Karpas-422 (cell line): Measurements from ENCODE around the gene TMC6. TPM values are rescaled to one million over a fixed set of nuclear protein-coding genes. Genes with fewer than 3 reads are reported as not detected.
"Not testable (repeated sequence)": the region's sequence is repeated elsewhere in the genome, so short reads cannot be mapped to it uniquely, and the experiment has no call there.

Source experiments
- DNase-seq: peaks from one replicate; pipeline ENCODE4 v3.0.0-alpha.2; 2015
- H2AFZ ChIP-seq: fragments of 200-600 bp; sonication (generic); 2 replicates; pipeline ENCODE4 v1.6.1; 2014; ENCODE audit warnings: antibody characterized with exemption, low read length, mixed read lengths
- H3K27ac ChIP-seq: fragments of 200-600 bp; sonication (generic); 2 replicates; pipeline ENCODE4 v1.5.1; 2014; ENCODE audit warnings: mild to moderate bottlenecking, low read length, moderate library complexity
- H3K27me3 ChIP-seq: fragments of 200-600 bp; sonication (generic); 2 replicates; pipeline ENCODE4 v1.6.1; 2014; ENCODE audit warnings: low read length, mixed read lengths
- H3K36me3 ChIP-seq: fragments of 200-600 bp; sonication (generic); 2 replicates; pipeline ENCODE4 v1.6.1; 2014; ENCODE audit warnings: low read length, mixed read lengths; ENCODE audit not compliant: insufficient read depth
- H3K4me1 ChIP-seq: fragments of 200-600 bp; sonication (generic); 2 replicates; pipeline ENCODE4 v1.6.1; 2014; ENCODE audit warnings: mild to moderate bottlenecking, low read length, mixed read lengths
- H3K4me2 ChIP-seq: fragments of 200-600 bp; sonication (generic); 2 replicates; pipeline ENCODE4 v1.6.1; 2014; ENCODE audit warnings: low read length, low read depth, mild to moderate bottlenecking; ENCODE audit not compliant: poor library complexity, severe bottlenecking
- H3K4me3 ChIP-seq: fragments of 200-600 bp; sonication (generic); 2 replicates; pipeline ENCODE4 v1.5.1; 2014; ENCODE audit warnings: mild to moderate bottlenecking, antibody characterized with exemption, low read length, mixed read lengths
- H3K79me2 ChIP-seq: fragments of 200-600 bp; sonication (generic); 2 replicates; pipeline ENCODE4 v1.6.1; 2014; ENCODE audit warnings: mild to moderate bottlenecking, low read length, mixed read lengths
- H3K9ac ChIP-seq: fragments of 200-600 bp; sonication (generic); 2 replicates; pipeline ENCODE4 v1.6.0; 2014; ENCODE audit warnings: low read length
- H3K9me2 ChIP-seq: fragments of 200-600 bp; sonication (generic), shearing (Covaris generic); replicated peaks from 2 replicates; pipeline ENCODE4 v1.6.0; 2014; ENCODE audit warnings: mild to moderate bottlenecking, low read length, moderate library complexity; ENCODE audit not compliant: insufficient read depth
- H3K9me3 ChIP-seq: fragments of 300-700, 200-600 bp; sonication (generic); 2 replicates; pipeline ENCODE4 v1.6.1; 2014; ENCODE audit warnings: low read length, mixed read lengths
- H4K20me1 ChIP-seq: fragments of 200-600 bp; sonication (generic); 2 replicates; pipeline ENCODE4 v1.6.1; 2014; ENCODE audit warnings: mild to moderate bottlenecking, antibody characterized with exemption, low read length, low read depth; ENCODE audit not compliant: insufficient read depth
- total RNA-seq: library from RNA; depleted of rRNA; stranded (reverse); fragments of >200 nt; shearing (Covaris generic); gene quantifications from 2 replicates; pipeline ENCODE4 v1.2.3, GENCODE V29; 2014; ENCODE audit warnings: low replicate concordance

TMC6 gene
- total RNA-seq, 1 experiment from 2014 or later, result 70.7 TPM

GRCh38 chr17:78139861-78140168 lies 11.3 kb upstream of the TMC6 start:
- H3K9ac ChIP-seq, H3K27me3 ChIP-seq, H3K79me2 ChIP-seq, H2AFZ ChIP-seq, DNase-seq, H3K4me2 ChIP-seq, H3K27ac ChIP-seq, H3K4me3 ChIP-seq, H3K9me3 ChIP-seq, H3K9me2 ChIP-seq: not testable (repeated sequence)
- Histone ChIP-seq H3K4me1 (peaks cover 20% of the 10 kb centered on the region), H3K36me3 (peaks cover 20% of the 10 kb centered on the region), H4K20me1 (peaks cover 15% of the 10 kb centered on the region)

GRCh38 chr17:78138204-78139060 lies 9.9 kb upstream of the TMC6 start:
- Histone ChIP-seq H3K79me2 (0 out of 2 replicates have a peak, but pooled peaks cover under 1% of the 10 kb centered on the region), H4K20me1 (peaks cover 15% of the 10 kb centered on the region), H3K9me3 (no peaks in the 10 kb centered on the region), H3K27ac (no peak overlapping the region; the same call in 1 of the 2 replicates), H3K9ac (no peak overlapping the region), H3K4me1 (peaks cover 29% of the 10 kb centered on the region), H3K9me2 (no peaks in the 10 kb centered on the region), H3K4me2 (no peak overlapping the region), H3K4me3 (no peak overlapping the region), H3K36me3 (peaks cover 30% of the 10 kb centered on the region), H2AFZ (no peak overlapping the region), H3K27me3 (no peaks in the 10 kb centered on the region)
- peak; percentile 52 for DNase-seq

DNA sequence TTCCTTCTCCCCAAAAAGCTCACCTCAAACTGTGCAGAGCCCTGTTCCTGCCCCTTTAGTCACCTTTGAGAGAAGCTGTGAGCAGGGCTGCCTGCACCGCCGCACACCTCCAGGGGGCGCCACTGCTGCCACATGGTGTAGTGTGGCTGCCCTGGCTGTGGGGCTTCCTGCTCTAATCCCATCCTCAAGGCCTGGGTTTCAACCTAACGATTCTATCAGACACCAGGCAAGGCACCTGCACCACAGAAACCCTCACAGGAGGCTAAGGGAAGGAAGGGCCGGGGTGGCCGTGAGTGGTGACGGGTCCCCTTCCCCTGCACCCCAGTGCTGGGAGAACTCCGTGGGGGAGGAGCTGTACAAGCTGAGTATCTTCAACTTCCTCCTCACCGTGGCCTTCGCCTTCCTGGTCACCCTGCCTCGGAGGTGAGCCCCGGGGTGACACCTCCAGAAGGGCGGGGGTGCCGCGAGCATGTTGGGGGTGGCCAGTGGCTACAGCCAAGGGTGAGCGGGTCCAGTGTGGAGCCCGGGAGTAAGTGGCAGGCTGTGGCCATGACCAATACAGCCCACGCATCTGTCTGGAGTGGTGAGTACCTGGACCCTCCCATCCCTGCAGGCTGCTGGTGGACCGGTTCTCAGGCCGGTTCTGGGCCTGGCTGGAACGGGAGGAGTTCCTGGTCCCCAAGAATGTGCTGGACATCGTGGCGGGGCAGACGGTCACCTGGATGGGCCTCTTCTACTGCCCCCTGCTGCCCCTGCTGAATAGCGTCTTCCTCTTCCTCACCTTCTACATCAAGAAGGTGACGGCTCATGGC lies 9.0 kb upstream of the TMC6 start:
- DNase-seq, result peak; percentile 84
- H3K4me1 ChIP-seq, result peaks cover 38% of the 10 kb centered on the region
- peaks cover 31% of the 10 kb centered on the region for H3K36me3 ChIP-seq
- H3K27ac ChIP-seq, result peak overlapping the region; percentile 58
- peaks cover 13% of the 10 kb centered on the region for H4K20me1 ChIP-seq
- peak overlapping the region; percentile 24 for H3K9ac ChIP-seq
- peak overlapping the region; percentile 19 for H3K4me2 ChIP-seq
- H3K27me3 ChIP-seq, result no peaks in the 10 kb centered on the region
- no peaks in the 10 kb centered on the region for H3K9me3 ChIP-seq
- no peak overlapping the region for H2AFZ ChIP-seq
- no peaks in the 10 kb centered on the region for H3K9me2 ChIP-seq
- H3K79me2 ChIP-seq, result peaks cover 4% of the 10 kb centered on the region; the same call in 1 of the 2 replicates
- H3K4me3 ChIP-seq, result no peak overlapping the region

DNA sequence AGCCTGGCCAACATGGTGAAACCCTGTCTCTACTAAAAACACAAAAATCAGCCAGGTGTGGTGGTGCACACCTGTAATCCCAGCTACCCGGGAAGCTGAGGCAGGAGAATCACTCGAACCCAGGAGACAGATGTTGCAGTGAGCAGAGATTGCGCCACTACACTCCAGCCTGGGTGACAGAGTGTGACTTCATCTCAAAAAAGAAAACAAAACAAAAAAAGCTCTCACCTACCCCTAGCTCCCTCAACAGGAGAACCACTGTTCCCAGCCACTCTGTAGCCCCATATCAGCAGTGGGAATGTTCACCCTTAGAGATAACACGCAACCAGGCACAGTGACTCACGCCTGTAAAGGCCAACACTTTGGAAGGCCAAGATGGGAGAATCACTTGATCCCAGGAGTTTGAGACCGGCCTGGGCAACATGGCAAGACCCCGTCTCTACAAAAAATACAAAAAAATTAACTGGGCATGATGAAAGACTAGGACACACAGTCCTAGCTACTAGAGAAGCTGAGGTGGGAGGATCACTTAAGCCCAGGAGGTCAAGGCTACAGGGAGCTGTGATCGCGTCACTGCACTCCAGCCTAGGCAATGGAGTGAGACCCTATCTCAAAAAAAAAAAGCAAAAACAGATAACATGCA lies 7.4 kb upstream of the TMC6 start:
- Histone ChIP-seq H3K27me3 (no peaks in the 10 kb centered on the region), H4K20me1 (no peaks in the 10 kb centered on the region), H3K4me1 (peaks cover 46% of the 10 kb centered on the region), H3K9me3 (no peaks in the 10 kb centered on the region), H3K27ac (no peak overlapping the region), H3K36me3 (peaks cover 22% of the 10 kb centered on the region), H3K4me3 (no peak overlapping the region), H3K9me2 (no peaks in the 10 kb centered on the region), H2AFZ (no peak overlapping the region), H3K9ac (no peak overlapping the region), H3K79me2 (peaks cover 16% of the 10 kb centered on the region), H3K4me2 (no peak overlapping the region)
- no peak for DNase-seq

GRCh38 chr17:78134899-78135385 lies 6.4 kb upstream of the TMC6 start:
- no peak overlapping the region for H3K4me3 ChIP-seq
- H4K20me1 ChIP-seq, result no peaks in the 10 kb centered on the region
- no peak overlapping the region for H3K4me2 ChIP-seq

GRCh38 chr17:78133971-78134898 lies 5.7 kb upstream of the TMC6 start:
- Histone ChIP-seq H3K79me2 (peaks cover 19% of the 10 kb centered on the region), H2AFZ (no peak overlapping the region), H4K20me1 (no peaks in the 10 kb centered on the region), H3K27me3 (no peaks in the 10 kb centered on the region), H3K9ac (peak overlapping the region; percentile 95; the same call in 1 of the 2 replicates), H3K4me3 (peak overlapping the region; percentile 88; the same call in 1 of the 2 replicates), H3K4me2 (peak overlapping the region; percentile 98), H3K4me1 (peaks cover 63% of the 10 kb centered on the region), H3K9me2 (no peaks in the 10 kb centered on the region), H3K27ac (peak overlapping the region; percentile 94), H3K9me3 (no peaks in the 10 kb centered on the region), H3K36me3 (peaks cover 22% of the 10 kb centered on the region)
- DNase-seq, result peak; percentile 87

More at GRCh38 chr17:78134899-78135385, 6.4 kb upstream of the TMC6 start:
- no peaks in the 10 kb centered on the region for H3K27me3 ChIP-seq
- H3K27ac ChIP-seq, result no peak overlapping the region
- no peak overlapping the region for H3K9ac ChIP-seq
- H3K36me3 ChIP-seq, result peaks cover 22% of the 10 kb centered on the region
- no peak for DNase-seq
- no peak overlapping the region for H2AFZ ChIP-seq
- no peaks in the 10 kb centered on the region for H3K9me2 ChIP-seq
- peaks cover 56% of the 10 kb centered on the region for H3K4me1 ChIP-seq
- no peaks in the 10 kb centered on the region for H3K9me3 ChIP-seq
- peaks cover 19% of the 10 kb centered on the region for H3K79me2 ChIP-seq

DNA sequence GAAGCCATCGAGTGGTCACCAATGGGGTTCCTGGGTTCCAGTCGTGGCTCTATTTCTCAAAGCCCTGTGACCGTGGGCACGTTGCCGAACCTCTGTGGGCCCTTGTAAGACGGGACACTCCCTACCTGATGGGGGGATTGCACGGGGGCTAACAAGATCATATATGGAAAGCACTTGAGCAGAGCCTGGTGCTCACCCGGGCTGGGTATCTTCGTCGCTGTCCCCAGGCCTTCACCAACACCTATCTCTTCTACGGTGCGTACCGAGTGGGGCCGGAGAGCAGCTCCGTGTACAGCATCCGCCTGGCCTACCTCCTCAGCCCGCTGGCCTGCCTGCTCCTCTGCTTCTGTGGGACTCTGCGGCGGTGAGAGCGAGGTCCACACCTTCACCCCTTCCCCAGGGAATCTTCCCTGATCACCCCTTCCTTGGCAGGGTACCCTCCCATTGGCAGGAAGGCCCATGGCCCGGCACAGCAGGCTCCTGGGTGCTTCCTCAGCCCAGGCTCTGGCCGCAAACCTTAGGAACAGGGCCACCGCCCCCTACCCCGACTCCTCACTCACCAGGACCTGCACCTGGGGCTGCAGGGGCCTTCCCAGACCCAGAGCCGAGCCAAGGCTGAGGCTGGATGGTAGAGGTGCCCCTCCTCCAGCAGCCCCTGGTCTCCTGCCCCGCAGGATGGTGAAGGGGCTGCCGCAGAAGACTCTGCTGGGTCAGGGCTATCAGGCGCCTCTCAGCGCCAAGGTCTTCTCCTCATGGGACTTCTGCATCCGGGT lies 4.8 kb upstream of the TMC6 start:
- no peaks in the 10 kb centered on the region for H3K9me2 ChIP-seq
- peaks cover 22% of the 10 kb centered on the region for H3K36me3 ChIP-seq
- H3K79me2 ChIP-seq, result peaks cover 19% of the 10 kb centered on the region
- H3K27ac ChIP-seq, result peak overlapping the region; percentile 94
- DNase-seq, result no peak
- H3K4me2 ChIP-seq, result peak overlapping the region; percentile 98
- H3K9ac ChIP-seq, result peak overlapping the region; percentile 95
- H3K4me1 ChIP-seq, result peaks cover 69% of the 10 kb centered on the region
- no peak overlapping the region for H2AFZ ChIP-seq
- H3K27me3 ChIP-seq, result no peaks in the 10 kb centered on the region
- no peaks in the 10 kb centered on the region for H3K9me3 ChIP-seq
- H4K20me1 ChIP-seq, result no peaks in the 10 kb centered on the region
- peak overlapping the region; percentile 88; the same call in 1 of the 2 replicates for H3K4me3 ChIP-seq
